Thyroid gland (tissue), 4 donors: ENCODE measurements around the gene SLC16A2. TPM values are rescaled to one million over a fixed set of nuclear protein-coding genes. Genes with fewer than 3 reads are reported as not detected.
"Not testable (repeated sequence)": the region's sequence is repeated elsewhere in the genome, so short reads cannot be mapped to it uniquely, and the experiment has no call there.

Experiments used
- DNase-seq, 2 donors: peaks; one replicate each; pipeline ENCODE4 v3.0.0-alpha.2; 2019
- H3K27ac ChIP-seq, 3 donors: fragments of 200-600 bp; sonication (generic); 1 replicate in 2 of 3; 2 replicates in 1 of 3; pipeline ENCODE4 v1.5.1; 2016 to 2019; ENCODE audit warnings: mild to moderate bottlenecking in 1 of 3, moderate library complexity in 1 of 3
- H3K27me3 ChIP-seq: fragments of 200-600 bp; sonication (generic); one replicate; pipeline ENCODE4 v1.5.1; 2019
- H3K36me3 ChIP-seq, 2 donors: fragments of 200-600 bp; sonication (generic); one replicate each; pipeline ENCODE4 v1.5.1; 2016 to 2019
- H3K4me1 ChIP-seq, 2 donors: fragments of 200-600 bp; sonication (generic); one replicate each; pipeline ENCODE4 v1.5.1; 2017 to 2019
- H3K4me3 ChIP-seq, 3 donors: fragments of 200-600 bp; sonication (generic); replicated peaks in 1 of 3; 1 replicate in 2 of 3; 2 replicates in 1 of 3; pipeline ENCODE4 v1.5.1; 2016; ENCODE audit warnings: mild to moderate bottlenecking in 1 of 3
- H3K9me3 ChIP-seq: fragments of 200-600 bp; sonication (generic); one replicate; pipeline ENCODE4 v1.5.1; 2017
- POLR2A ChIP-seq, 2 donors: fragments of 450-650 bp; IDR thresholded peaks; one replicate each; pipeline ENCODE4 v1.6.1; 2017; ENCODE audit warnings: antibody characterized with exemption in 2 of 2, mild to moderate bottlenecking in 2 of 2, moderate library complexity in 1 of 2
- WGBS, 2 donors: methylation state at CpG; one replicate each; pipeline ENCODE4 v1.1.5; 2017; 5-methylcytosine and 5-hydroxymethylcytosine counted together
- intact Hi-C: fragments of 100-400 bp; cut with DNase I; formaldehyde crosslinking; loops from one replicate; pipeline ENCODE4 v1.15.1; 2023
- total RNA-seq, 4 donors: library from RNA; depleted of rRNA; stranded (reverse); fragments of >200 nt; gene quantifications; one replicate each; pipeline ENCODE4 v1.2.3, GENCODE V29; 2016
- TF ChIP-seq, protein P1 (sequence below), 6 experiments: fragments of 200-600 bp in 3 of 6; fragments of 450-650 bp in 3 of 6; sonication (generic) in 3 of 6; IDR thresholded peaks; one replicate each; pipeline ENCODE4 v1.5.1; 2016 to 2019; ENCODE audit warnings: antibody characterized with exemption in 6 of 6, mild to moderate bottlenecking in 2 of 6, inconsistent platforms in 1 of 6, moderate library complexity in 1 of 6

Gene SLC16A2
- total RNA-seq, 4 donors from 2014 or later, result 10.1 to 24.0 (median 20.1) TPM

DNA sequence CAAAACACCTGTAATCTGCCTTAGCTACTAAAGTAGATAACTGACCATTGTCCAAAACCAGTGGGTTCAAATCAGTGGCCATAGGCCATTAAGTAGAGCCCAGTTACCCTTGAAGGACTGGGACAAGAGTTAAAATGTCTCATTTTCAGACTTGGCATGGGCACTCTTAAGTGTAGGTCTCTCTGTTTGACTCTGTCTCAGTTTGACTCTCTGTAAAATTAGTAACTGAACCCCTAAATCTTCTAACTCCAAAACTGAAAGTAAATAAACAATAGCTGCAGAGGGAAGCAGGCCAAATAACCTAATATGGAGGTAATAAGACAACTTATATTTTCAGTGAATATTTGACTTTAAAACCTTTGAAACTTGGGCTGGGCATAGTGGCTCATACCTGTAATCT lies 89.1 kb downstream of the SLC16A2 start:
- TF ChIP-seq POLR2A (IDR thresholded peaks at IDR 0.05), result no peak
- TF ChIP-seq, protein P1, sequence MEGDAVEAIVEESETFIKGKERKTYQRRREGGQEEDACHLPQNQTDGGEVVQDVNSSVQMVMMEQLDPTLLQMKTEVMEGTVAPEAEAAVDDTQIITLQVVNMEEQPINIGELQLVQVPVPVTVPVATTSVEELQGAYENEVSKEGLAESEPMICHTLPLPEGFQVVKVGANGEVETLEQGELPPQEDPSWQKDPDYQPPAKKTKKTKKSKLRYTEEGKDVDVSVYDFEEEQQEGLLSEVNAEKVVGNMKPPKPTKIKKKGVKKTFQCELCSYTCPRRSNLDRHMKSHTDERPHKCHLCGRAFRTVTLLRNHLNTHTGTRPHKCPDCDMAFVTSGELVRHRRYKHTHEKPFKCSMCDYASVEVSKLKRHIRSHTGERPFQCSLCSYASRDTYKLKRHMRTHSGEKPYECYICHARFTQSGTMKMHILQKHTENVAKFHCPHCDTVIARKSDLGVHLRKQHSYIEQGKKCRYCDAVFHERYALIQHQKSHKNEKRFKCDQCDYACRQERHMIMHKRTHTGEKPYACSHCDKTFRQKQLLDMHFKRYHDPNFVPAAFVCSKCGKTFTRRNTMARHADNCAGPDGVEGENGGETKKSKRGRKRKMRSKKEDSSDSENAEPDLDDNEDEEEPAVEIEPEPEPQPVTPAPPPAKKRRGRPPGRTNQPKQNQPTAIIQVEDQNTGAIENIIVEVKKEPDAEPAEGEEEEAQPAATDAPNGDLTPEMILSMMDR (IDR thresholded peaks at IDR 0.05), result no peak
- Histone ChIP-seq H3K4me3 (no peak overlapping the region), H3K36me3 (no peaks in the 10 kb centered on the region), H3K9me3 (no peaks in the 10 kb centered on the region), H3K4me1 (peaks cover 12 to 27% of the 10 kb centered on the region in 2 donors), H3K27me3 (no peaks in the 10 kb centered on the region), H3K27ac (no peak overlapping the region)
- intact Hi-C loops, result no loop called here
- no peak for DNase-seq

DNA sequence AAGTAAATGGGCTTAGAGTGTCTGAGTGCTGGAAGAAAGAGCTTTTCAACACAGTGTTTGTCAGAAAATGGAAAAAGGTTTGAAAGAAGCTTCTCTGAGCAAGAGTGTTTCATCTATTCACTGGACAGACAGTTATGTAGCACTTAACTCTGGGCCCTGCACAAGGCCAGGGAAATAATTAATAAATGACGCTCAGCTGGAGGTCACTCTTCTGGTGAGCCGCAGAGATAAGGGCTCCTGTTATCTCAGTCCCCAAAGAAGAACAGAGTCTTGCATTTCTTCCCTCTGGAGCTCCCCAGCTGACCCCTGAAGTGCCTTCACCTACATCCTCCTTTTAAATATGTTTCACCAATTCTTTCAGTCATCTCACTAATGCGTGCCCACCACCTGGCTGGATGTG lies 90.4 kb downstream of the SLC16A2 start:
- DNase-seq, result no peak
- Histone ChIP-seq H3K36me3 (no peaks in the 10 kb centered on the region), H3K27ac (no peak overlapping the region), H3K4me1 (peaks cover 12 to 24% of the 10 kb centered on the region in 2 donors), H3K27me3 (no peaks in the 10 kb centered on the region), H3K9me3 (no peaks in the 10 kb centered on the region), H3K4me3 (no peak overlapping the region)
- WGBS, 2 donors, result 83 to 85% methylated on average over 3 of the region's 3 CpGs
- intact Hi-C loops, result no loop called here
- TF ChIP-seq, protein P1 (IDR thresholded peaks at IDR 0.05), result no peak
- no peak for TF ChIP-seq POLR2A (IDR thresholded peaks at IDR 0.05)

GRCh38 chrX:74514384-74514783 lies 93.1 kb downstream of the SLC16A2 start:
- H3K4me3 ChIP-seq, result no peak overlapping the region
- H3K27me3 ChIP-seq, result no peaks in the 10 kb centered on the region
- 0 to 29% methylated on average over 2 of the region's 2 CpGs for WGBS, 2 donors
- no peaks in the 10 kb centered on the region for H3K9me3 ChIP-seq
- TF ChIP-seq, protein P1 (IDR thresholded peaks at IDR 0.05), result no peak
- TF ChIP-seq POLR2A (IDR thresholded peaks at IDR 0.05), result no peak
- peaks cover 12 to 24% of the 10 kb centered on the region in 2 donors for H3K4me1 ChIP-seq
- peak overlapping the region in 2 of 3 donors; percentile 31 to 48 for H3K27ac ChIP-seq
- intact Hi-C loops, result no loop called here
- H3K36me3 ChIP-seq, result no peaks in the 10 kb centered on the region
- DNase-seq, result peak; percentile 78 to 88

GRCh38 chrX:74515356-74515755 lies 94.1 kb downstream of the SLC16A2 start:
- TF ChIP-seq POLR2A (IDR thresholded peaks at IDR 0.05), result no peak
- TF ChIP-seq, protein P1 (IDR thresholded peaks at IDR 0.05), result no peak
- WGBS, 2 donors, result 63 to 78% methylated on average over 2 of the region's 2 CpGs
- Histone ChIP-seq H3K4me1 (peaks cover 10 to 24% of the 10 kb centered on the region in 2 donors), H3K4me3 (no peak overlapping the region), H3K27me3 (no peaks in the 10 kb centered on the region), H3K36me3 (no peaks in the 10 kb centered on the region), H3K27ac (peak overlapping the region in 1 of 3 donors; percentile 48), H3K9me3 (no peaks in the 10 kb centered on the region)
- intact Hi-C loops, result no loop called here
- DNase-seq, result no peak

DNA sequence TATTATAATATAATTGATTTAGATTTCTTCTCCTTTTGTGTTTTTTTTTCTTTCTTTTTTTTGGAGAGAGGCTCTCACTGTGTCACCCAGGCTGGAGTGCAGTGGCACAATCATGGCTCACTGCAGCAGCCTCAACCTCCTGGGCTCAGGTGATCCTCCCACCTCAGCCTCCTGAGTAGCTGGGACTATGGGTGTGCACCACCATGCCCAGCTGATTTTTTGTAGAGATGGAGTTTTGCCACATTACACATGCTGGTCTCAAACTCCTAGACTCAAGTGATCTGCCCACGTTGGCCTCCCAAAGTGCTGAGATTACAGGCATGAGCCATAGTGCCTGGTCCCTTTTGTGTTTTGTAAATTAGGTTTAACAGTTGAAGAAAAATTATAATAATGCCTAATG lies 94.7 kb downstream of the SLC16A2 start:
- H3K4me3 ChIP-seq, H3K27me3 ChIP-seq, H3K36me3 ChIP-seq, DNase-seq, intact Hi-C loops, H3K9me3 ChIP-seq, H3K27ac ChIP-seq: not testable (repeated sequence)
- 88 to 93% methylated on average over 1 of the region's 1 CpG for WGBS, 2 donors
- H3K4me1 ChIP-seq, result peaks cover 8 to 24% of the 10 kb centered on the region in 2 donors

DNA sequence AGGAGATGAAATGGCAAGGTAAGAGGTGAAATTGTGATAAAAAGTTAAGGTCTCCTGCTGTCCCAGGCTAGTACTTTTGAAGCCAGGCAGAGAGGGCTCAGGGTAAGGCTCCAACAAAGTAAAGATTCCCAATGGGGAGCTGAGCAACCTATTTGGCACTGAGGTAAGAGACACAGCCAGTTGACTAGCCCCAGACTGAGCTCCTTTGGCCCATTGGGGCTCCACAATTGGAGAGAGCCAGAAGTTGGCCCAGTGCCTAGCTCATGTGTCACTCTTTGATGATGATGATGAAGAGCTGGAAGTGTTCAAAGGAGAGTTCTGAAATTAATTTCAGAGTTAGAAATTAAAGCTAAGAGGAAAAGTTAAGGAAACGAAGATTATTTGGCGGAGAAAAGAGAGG lies 98.6 kb downstream of the SLC16A2 start:
- no peaks in the 10 kb centered on the region for H3K36me3 ChIP-seq
- H3K4me1 ChIP-seq, result peaks cover 0 to 1% of the 10 kb centered on the region in 2 donors
- TF ChIP-seq POLR2A (IDR thresholded peaks at IDR 0.05), result no peak
- TF ChIP-seq, protein P1 (IDR thresholded peaks at IDR 0.05), result no peak
- WGBS, 2 donors, result 59 to 69% methylated on average over 2 of the region's 2 CpGs
- intact Hi-C loops, result no loop called here
- H3K27me3 ChIP-seq, result no peaks in the 10 kb centered on the region
- DNase-seq, result no peak
- H3K27ac ChIP-seq, result no peak overlapping the region
- no peak overlapping the region for H3K4me3 ChIP-seq
- H3K9me3 ChIP-seq, result no peaks in the 10 kb centered on the region
